Uterus (tissue), 2 donors: ENCODE data around the gene ROCK1.

Source experiments
- CTCF ChIP-seq, 4 experiments: fragments of 200-600 bp in 2 of 4; fragments of 450-650 bp in 2 of 4; sonication (generic) in 2 of 4; IDR thresholded peaks; one replicate each; pipeline ENCODE4 v1.5.1; 2016 to 2019; ENCODE audit warnings: antibody characterized with exemption in 4 of 4, mild to moderate bottlenecking in 2 of 4, moderate library complexity in 1 of 4
- POLR2A ChIP-seq, 2 donors: fragments of 450-650 bp; IDR thresholded peaks; one replicate each; pipeline ENCODE4 v1.6.1; 2016; ENCODE audit warnings: antibody characterized with exemption in 2 of 2, mild to moderate bottlenecking in 1 of 2, moderate library complexity in 1 of 2

- no peak for TF ChIP-seq CTCF (IDR thresholded peaks at IDR 0.05)
- TF ChIP-seq POLR2A (IDR thresholded peaks at IDR 0.05): no peak
These were observed 7.2 kb upstream of the ROCK1 start for GRCh38 chr18:21118806-21119205.
